Fibroblast of lung (primary cell): ENCODE data around the gene POGLUT2.

Experiments used
- EZH2 ChIP-seq: IDR thresholded peaks from 2 replicates; pipeline ENCODE4 v1.5.1; 2012; ENCODE audit warnings: low read length, control low read depth, mild to moderate bottlenecking; ENCODE audit errors: missing control alignments
- TF ChIP-seq, protein P1 (sequence below), 2 donors: IDR thresholded peaks in 1 of 2; conservative IDR thresholded peaks in 1 of 2; 1 replicate in 1 of 2; 2 replicates in 1 of 2; pipeline ENCODE4 v1.5.1; 2011 to 2012; ENCODE audit warnings: low read length in 2 of 2, control low read depth in 1 of 2, inconsistent platforms in 1 of 2, low read depth in 1 of 2, mild to moderate bottlenecking in 1 of 2

DNA sequence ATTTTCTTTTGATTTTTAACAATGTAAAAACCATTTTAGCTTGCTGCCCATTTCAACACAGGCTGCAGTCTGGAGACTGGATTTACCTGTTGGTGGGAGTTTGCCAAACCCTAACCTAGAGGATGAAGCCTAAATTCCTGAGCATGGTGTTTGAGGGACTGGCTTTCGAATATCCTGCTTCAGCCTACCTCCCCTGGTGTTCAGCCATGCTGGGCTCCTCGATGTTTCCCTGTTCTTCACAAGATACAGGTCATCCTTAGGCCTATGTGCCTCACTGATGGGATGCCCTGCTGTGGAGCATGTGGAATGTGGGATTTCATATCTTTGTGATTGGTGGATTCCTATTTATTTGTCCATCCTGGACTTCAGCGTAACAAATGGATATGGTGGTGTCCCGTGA is 26.6 kb upstream of the POGLUT2 start:
- TF ChIP-seq, protein P1, sequence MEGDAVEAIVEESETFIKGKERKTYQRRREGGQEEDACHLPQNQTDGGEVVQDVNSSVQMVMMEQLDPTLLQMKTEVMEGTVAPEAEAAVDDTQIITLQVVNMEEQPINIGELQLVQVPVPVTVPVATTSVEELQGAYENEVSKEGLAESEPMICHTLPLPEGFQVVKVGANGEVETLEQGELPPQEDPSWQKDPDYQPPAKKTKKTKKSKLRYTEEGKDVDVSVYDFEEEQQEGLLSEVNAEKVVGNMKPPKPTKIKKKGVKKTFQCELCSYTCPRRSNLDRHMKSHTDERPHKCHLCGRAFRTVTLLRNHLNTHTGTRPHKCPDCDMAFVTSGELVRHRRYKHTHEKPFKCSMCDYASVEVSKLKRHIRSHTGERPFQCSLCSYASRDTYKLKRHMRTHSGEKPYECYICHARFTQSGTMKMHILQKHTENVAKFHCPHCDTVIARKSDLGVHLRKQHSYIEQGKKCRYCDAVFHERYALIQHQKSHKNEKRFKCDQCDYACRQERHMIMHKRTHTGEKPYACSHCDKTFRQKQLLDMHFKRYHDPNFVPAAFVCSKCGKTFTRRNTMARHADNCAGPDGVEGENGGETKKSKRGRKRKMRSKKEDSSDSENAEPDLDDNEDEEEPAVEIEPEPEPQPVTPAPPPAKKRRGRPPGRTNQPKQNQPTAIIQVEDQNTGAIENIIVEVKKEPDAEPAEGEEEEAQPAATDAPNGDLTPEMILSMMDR (conservative IDR thresholded peaks at IDR 0.05 in 1 of 2, IDR thresholded peaks at IDR 0.05 in 1 of 2; ENCODE audit: low read depth in 1 of 2, low read length in 2 of 2), result no peak
- no peak for TF ChIP-seq EZH2
